Prostate gland (tissue), 2 donors: ENCODE data around the gene ARHGAP9. TPM values are rescaled to one million over a fixed set of nuclear protein-coding genes. Genes with fewer than 3 reads are reported as not detected.

ENCODE experiments used
- DNase-seq: peaks from one replicate; pipeline ENCODE4 v3.0.0-alpha.2; 2019; ENCODE audit warnings: low spot score
- H3K27ac ChIP-seq, 2 donors: fragments of 200-600 bp; sonication (generic); 2 replicates each; pipeline ENCODE4 v1.5.1; 2017 to 2019
- H3K27me3 ChIP-seq: fragments of 200-600 bp; sonication (generic); replicated peaks from 2 replicates; pipeline ENCODE4 v1.5.1; 2019; ENCODE audit not compliant: insufficient read depth
- H3K36me3 ChIP-seq, 2 donors: fragments of 200-600 bp; sonication (generic); 1 replicate in 1 of 2; 2 replicates in 1 of 2; pipeline versions ENCODE4 v1.5.1 to v1.8.1; 2017 to 2019
- H3K4me1 ChIP-seq: fragments of 200-600 bp; sonication (generic); replicated peaks from 2 replicates; pipeline ENCODE4 v1.5.1; 2019
- H3K4me3 ChIP-seq, 2 donors: fragments of 200-600 bp; sonication (generic); 2 replicates each; pipeline ENCODE4 v1.5.1; 2017 to 2019
- H3K9me3 ChIP-seq: fragments of 200-600 bp; sonication (generic); 2 replicates; pipeline ENCODE4 v1.5.1; 2017
- CTCF ChIP-seq, 4 experiments: fragments of 200-600 bp in 2 of 4; fragments of 450-650 bp in 2 of 4; sonication (generic) in 2 of 4; IDR thresholded peaks; 1 replicate in 3 of 4; 2 replicates in 1 of 4; pipeline ENCODE4 v1.5.1; 2016 to 2019; ENCODE audit warnings: antibody characterized with exemption in 4 of 4, mild to moderate bottlenecking in 2 of 4, moderate library complexity in 2 of 4
- POLR2A ChIP-seq: fragments of 450-650 bp; IDR thresholded peaks from one replicate; pipeline ENCODE4 v1.6.1; 2016; ENCODE audit warnings: antibody characterized with exemption, mild to moderate bottlenecking
- POLR2AphosphoS5 ChIP-seq: sonication (generic); formaldehyde crosslinking; IDR thresholded peaks from one replicate; pipeline ENCODE4 v1.6.1; 2017; ENCODE audit warnings: antibody characterized with exemption
- WGBS: methylation state at CpG from one replicate; pipeline ENCODE4 v1.1.5; 2018; 5-methylcytosine and 5-hydroxymethylcytosine counted together
- intact Hi-C: fragments of 100-400 bp; cut with DNase I; formaldehyde crosslinking; loops from one replicate; pipeline ENCODE4 v1.14.2; 2022
- total RNA-seq, 2 donors: library from RNA; depleted of rRNA; stranded (reverse); fragments of >200 nt; gene quantifications; one replicate each; pipeline ENCODE4 v1.1.0, GENCODE V29; 2016

The ARHGAP9 gene
- total RNA-seq, 2 donors from 2014 or later: 3.5 to 13.6 TPM

GRCh38 chr12:57464569-57464968 lies 15.1 kb downstream of the ARHGAP9 start:
- no peaks in the 10 kb centered on the region for H3K27me3 ChIP-seq
- H3K27ac ChIP-seq: no peak overlapping the region
- TF ChIP-seq POLR2AphosphoS5 (no peak), CTCF (IDR thresholded peaks at IDR 0.05) (no peak), POLR2A (no peak)
- peaks cover 3% of the 10 kb centered on the region for H3K4me1 ChIP-seq
- H3K9me3 ChIP-seq: no peaks in the 10 kb centered on the region
- intact Hi-C loops: loop anchor here (10.0 kb wide), 1 partner anchor 160 kb away; no protein-coding TSS in a partner anchor
- H3K4me3 ChIP-seq: no peak overlapping the region
- 92% methylated on average over 12 of the region's 12 CpGs for WGBS
- DNase-seq: no peak
- H3K36me3 ChIP-seq: no peaks in the 10 kb centered on the region

- no peak overlapping the region for H3K4me3 ChIP-seq
- no peaks in the 10 kb centered on the region for H3K27me3 ChIP-seq
- 27% methylated on average over 5 of the region's 5 CpGs for WGBS
- H3K27ac ChIP-seq: peak overlapping the region; percentile 86 to 89
- H3K36me3 ChIP-seq: no peaks in the 10 kb centered on the region
- no peaks in the 10 kb centered on the region for H3K9me3 ChIP-seq
- no peak for TF ChIP-seq POLR2AphosphoS5
- TF ChIP-seq CTCF (IDR thresholded peaks at IDR 0.05): no peak
- TF ChIP-seq POLR2A: no peak
- intact Hi-C loops: loop anchor here (10.0 kb wide), 1 partner anchor 162 kb away; no protein-coding TSS in a partner anchor
- peaks cover 9% of the 10 kb centered on the region for H3K4me1 ChIP-seq
- no peak for DNase-seq
These were observed 16.8 kb downstream of the ARHGAP9 start for GRCh38 chr12:57462912-57463253.

GRCh38 chr12:57462251-57462911 lies 17.3 kb downstream of the ARHGAP9 start:
- WGBS: under 1% methylated on average over 21 of the region's 28 CpGs
- H3K4me1 ChIP-seq: peaks cover 9% of the 10 kb centered on the region
- no peaks in the 10 kb centered on the region for H3K9me3 ChIP-seq
- H3K27ac ChIP-seq: peak overlapping the region; percentile 86 to 89
- no peaks in the 10 kb centered on the region for H3K27me3 ChIP-seq
- intact Hi-C loops: loop anchor here (10.0 kb wide), 1 partner anchor 162 kb away; no protein-coding TSS in a partner anchor
- H3K36me3 ChIP-seq: no peaks in the 10 kb centered on the region
- peak; percentile 50 for TF ChIP-seq POLR2A
- TF ChIP-seq CTCF (IDR thresholded peaks at IDR 0.05): peak; percentile 88 to 97 (median 94)
- TF ChIP-seq POLR2AphosphoS5: peak; percentile 79
- peak; percentile 82 for DNase-seq
- peak overlapping the region; percentile 55 to 60 for H3K4me3 ChIP-seq

GRCh38 chr12:57461917-57462250 lies 17.8 kb downstream of the ARHGAP9 start:
- Histone ChIP-seq H3K36me3 (no peaks in the 10 kb centered on the region), H3K27ac (peak overlapping the region; percentile 86 to 89), H3K27me3 (no peaks in the 10 kb centered on the region), H3K4me1 (peaks cover 9% of the 10 kb centered on the region), H3K4me3 (peak overlapping the region; percentile 55 to 60), H3K9me3 (no peaks in the 10 kb centered on the region)
- intact Hi-C loops: loop anchor here (10.0 kb wide), 1 partner anchor 163 kb away; no protein-coding TSS in a partner anchor
- under 1% methylated on average over 9 of the region's 9 CpGs for WGBS
- DNase-seq: no peak
- TF ChIP-seq POLR2A (no peak), CTCF (IDR thresholded peaks at IDR 0.05) (no peak), POLR2AphosphoS5 (no peak)
